GM18951 (cell line): ENCODE measurements around the gene SELENOF.

Experiments
- POLR2A ChIP-seq: IDR thresholded peaks from 4 replicates; pipeline ENCODE4 v1.6.1; 2011; ENCODE audit warnings: mild to moderate bottlenecking; ENCODE audit not compliant: insufficient read length, insufficient read depth; ENCODE audit errors: extremely low read depth
- in situ Hi-C: fragments of 300-500 bp; cut with MboI; formaldehyde crosslinking; loops from one replicate; pipeline ENCODE4 v1.12.0; 2022; ENCODE audit warnings: low sequenced_read_pairs, mixed read lengths, inconsistent platforms; ENCODE audit not compliant: unreplicated experiment

Gene SELENOF

DNA sequence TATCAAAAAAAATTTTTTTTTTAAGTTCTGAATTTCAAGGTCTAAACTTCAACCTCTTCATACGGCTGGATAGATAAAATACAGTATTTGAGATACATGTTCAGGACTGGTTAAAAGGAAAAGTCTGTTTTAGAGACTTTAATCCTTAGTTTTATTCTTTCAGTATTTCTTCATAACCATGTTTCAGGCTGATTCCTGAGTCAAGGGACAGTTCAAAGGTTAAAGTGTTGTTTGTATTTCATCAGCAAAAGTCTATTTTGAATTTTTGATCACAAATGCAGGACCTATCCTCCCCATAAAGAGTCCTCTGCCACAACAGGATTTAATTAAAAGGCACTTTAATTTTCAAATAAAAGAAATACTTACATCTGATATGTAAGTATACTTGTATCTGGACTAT, 53.5 kb downstream of the SELENOF start:
- in situ Hi-C loops: no loop called here

DNA sequence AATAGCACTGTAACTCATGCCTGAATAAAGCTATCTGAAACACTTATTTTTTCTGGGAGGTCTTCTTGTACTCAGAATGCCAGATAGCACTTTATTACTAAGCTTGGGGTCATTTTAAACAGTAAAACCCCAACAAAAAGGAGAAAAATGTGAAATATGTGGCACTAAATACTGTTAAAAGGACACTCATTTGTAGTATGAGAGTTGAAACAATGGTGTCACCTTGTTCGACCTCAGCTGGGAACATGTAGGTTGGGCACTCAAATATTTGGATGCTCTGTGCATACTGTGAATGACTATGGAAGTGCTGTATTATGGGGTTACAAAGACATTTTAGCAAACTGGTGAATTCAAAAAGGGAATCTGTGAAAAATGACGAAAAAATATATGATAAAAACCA, 53.9 kb downstream of the SELENOF start:
- in situ Hi-C loops: no loop called here
- TF ChIP-seq POLR2A: no peak

More for the DNA sequence above, 53.5 kb downstream of the SELENOF start:
- no peak for TF ChIP-seq POLR2A

DNA sequence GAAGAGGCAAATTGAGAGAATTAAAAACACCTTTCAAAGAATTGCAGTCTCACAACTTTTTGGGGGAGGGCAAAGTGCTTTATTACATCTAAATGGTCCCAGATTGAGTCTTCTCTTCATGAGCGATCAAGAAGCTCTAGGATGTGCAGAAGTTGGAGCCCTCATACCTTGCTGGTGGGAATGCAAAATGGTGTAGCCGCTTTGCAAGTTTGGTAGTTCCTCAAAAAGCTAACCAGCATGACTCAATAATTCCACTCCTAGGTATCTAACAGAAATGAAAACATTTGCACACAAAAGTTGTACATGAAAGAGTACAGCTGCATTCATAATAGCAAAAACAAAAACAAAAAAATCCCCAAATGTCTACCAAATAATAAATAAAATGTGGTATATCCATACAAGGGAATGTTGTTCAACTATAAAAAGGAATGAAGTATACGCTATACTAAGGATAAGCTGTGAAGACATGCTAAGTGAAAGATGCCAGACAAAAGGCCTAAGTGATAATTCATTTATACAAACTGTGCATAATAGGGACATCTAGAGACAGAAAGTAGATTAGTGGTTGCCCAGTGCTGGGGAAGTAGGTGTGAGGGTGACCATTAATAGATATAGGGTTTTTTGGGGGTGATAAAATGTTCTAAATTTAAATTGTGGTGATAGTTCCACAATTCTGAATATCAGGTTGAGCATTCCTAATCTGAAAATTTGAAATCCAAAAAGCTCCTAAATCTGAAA, 55.2 kb downstream of the SELENOF start:
- in situ Hi-C loops: no loop called here
- no peak for TF ChIP-seq POLR2A

GRCh38 chr1:86856196-86856595, 57.7 kb downstream of the SELENOF start:
- no peak for TF ChIP-seq POLR2A
- in situ Hi-C loops: no loop called here

DNA sequence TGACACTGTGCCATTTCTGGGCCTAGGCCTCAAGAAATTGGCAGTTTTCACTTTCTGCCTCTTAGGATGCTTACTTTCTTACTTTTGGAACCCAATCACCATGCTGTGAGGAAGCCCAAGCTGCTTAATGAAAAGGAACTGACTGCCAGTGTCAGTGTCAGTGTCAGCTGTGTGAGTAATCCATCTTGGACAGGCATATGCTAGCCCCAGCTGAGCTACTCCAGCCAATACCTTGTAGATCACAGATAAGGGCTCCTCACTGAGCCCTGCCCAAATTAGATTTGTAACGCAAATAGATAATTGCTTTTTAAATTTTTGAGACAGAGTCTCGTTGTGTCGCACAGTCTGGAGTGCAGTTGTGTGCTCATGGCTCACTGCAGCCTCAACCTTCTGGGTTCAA, 59.6 kb downstream of the SELENOF start:
- TF ChIP-seq POLR2A: no peak
- in situ Hi-C loops: no loop called here

DNA sequence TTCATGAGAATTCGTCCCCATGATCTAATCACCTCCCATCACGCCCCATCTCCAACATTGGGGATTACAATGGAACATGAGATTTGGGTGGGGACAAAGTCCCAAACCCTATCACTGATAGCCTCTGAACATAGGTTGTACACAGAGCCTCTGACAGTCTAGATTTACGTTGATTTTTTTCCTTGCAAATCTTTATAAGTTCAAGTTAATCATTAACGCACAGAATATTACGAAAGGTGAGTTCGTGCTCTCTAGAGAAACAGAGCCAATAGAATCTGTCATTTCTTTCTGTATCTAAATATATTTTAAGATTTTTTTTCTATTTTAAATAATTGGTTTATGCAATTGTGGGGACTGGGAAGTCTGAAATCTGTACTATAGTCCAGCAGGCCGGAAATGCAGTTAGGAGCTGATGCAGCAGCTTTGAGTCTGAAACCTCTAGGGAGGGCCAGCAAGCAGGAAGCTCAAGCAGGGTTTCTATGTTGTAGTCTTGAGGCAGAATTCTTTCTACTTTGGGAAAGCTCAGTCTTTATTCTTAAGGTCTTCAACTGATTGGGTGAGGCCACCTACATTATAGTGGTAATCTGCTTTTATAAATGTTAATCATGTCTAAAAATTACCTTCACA, 61.0 kb downstream of the SELENOF start:
- in situ Hi-C loops: no loop called here
- no peak for TF ChIP-seq POLR2A

DNA sequence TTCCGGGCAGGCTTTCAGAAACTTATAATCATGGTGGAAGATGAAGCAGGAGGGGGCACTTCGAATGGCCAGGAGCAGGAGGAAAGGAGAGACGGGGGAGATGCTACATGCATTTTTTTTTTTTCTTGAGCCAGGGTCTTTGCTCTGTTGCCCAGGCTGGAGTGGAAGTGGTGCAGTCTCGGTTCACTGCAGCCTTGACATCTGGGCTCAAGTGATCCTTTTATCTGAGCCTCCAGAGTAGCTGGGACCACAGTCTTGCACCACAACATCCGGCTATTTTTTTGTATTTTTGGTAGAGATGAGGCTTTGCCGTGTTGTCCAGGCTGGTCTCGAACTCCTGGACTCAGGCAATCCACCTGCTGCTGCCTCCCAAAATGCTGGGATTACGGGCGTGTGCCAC, 61.6 kb downstream of the SELENOF start:
- no peak for TF ChIP-seq POLR2A
- in situ Hi-C loops: no loop called here

DNA sequence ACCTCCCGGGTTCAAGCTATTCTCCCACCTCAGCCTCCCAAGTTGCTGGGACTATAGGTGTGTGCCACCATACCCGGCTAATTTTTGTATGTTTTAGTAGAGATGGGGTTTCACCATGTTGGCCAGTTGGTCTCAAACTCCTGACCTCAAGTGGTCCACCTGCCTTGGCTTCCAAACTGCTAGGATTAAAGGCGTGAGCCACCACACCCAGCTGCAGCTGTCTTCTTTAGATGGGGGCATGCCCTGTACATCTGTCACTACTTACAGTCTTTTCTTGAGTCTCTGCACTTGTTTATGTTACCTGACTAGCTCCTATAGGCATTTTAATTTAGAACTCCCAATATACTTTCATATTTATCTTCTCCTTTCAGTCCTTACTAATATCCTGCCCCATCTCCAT, 64.2 kb downstream of the SELENOF start:
- TF ChIP-seq POLR2A: no peak
- in situ Hi-C loops: no loop called here

DNA sequence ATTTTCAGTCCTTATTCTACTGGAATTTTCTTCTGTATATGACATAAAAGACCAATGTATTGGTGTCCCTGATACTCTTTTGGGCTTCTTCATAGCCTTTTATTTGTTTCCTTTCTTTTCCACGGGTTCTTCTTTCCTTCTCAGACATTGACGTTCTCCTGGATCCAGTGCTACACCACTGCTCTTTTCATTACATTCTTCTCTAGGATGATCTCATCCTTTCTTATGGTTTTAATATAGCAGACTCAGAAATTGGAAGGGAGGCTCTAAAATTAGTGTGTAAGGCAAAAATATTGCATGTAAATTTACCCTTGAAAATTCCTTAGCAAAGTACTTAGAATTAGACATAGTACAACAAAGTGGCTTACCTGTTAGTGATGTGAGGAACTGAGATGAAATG, 65.3 kb downstream of the SELENOF start:
- in situ Hi-C loops: no loop called here
- no peak for TF ChIP-seq POLR2A

- in situ Hi-C loops: no loop called here
- no peak for TF ChIP-seq POLR2A
These were observed 67.7 kb downstream of the SELENOF start for GRCh38 chr1:86846164-86846647.

GRCh38 chr1:86845514-86845913, 68.4 kb downstream of the SELENOF start:
- in situ Hi-C loops: no loop called here
- no peak for TF ChIP-seq POLR2A

GRCh38 chr1:86841116-86841515, 72.8 kb downstream of the SELENOF start:
- TF ChIP-seq POLR2A: no peak
- in situ Hi-C loops: no loop called here

DNA sequence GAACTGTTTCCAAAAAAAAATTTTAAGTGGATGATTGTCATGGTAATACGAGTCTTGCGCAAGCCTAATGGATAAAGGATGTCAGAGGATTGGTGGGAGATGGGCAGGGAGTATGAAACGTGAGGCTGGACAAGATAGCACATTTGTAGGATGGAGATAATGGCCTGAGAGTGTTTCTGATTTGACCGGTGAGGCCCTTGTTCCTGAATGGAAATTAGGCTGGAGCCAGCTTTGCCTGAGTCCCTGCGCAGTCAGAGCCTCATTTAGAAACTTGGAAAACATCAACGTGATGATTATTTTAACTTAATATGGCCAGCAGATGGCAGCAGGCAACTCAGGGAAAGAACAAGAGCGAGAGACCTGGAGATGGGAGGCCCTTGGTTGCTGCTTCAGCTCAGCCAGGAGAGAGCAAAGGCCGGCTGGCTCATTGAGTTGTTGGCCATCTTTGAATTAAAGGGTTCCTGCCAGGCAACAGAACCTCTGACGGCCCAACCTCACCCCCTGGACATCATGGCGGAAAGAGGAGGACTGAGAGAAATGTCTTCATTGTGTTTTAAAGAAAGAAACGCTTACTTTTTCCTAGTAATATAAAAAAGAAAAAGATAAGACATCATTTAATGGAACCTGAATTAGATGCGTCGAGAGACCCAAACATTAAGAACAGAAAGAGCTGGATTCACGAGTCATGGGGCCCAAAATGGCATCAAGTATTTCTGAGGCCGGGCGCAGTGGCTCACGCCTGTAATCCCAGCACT, 80.3 kb downstream of the SELENOF start:
- in situ Hi-C loops: loop anchor here (5.0 kb wide), 1 partner anchor 249 kb away; no protein-coding TSS in a partner anchor
- no peak for TF ChIP-seq POLR2A

DNA sequence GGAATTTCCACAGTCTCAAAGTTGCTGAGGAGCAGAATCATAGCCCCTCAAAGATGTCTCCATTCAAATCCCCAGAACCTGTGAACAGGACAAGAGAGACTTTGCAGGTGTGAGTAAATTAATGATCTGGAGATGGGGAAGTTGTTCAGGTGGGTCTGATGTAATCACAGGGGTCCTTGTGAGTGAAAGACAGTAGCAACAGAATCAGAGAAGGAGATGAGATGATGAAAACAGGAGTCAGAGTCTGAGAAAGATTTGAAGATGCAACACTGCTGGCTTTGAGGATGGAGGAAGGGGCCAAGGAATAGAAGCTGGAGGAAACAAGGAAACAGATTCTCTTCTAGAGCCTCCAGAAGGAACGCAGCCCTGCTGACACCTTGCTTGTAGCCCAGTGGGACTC, 81.5 kb downstream of the SELENOF start:
- in situ Hi-C loops: loop anchor here (5.0 kb wide), 1 partner anchor 250 kb away; no protein-coding TSS in a partner anchor
- no peak for TF ChIP-seq POLR2A

- in situ Hi-C loops: no loop called here
- no peak for TF ChIP-seq POLR2A
These were observed 84.6 kb downstream of the SELENOF start for GRCh38 chr1:86829321-86829720.
